ENCODE data around the gene ITLN1.
"Not testable (repeated sequence)": the region's sequence is repeated elsewhere in the genome, so short reads cannot be mapped to it uniquely, and the experiment has no call there.

The ITLN1 gene

GRCh38 chr1:160905617-160905989, 20.6 kb upstream of the ITLN1 start:
- H3K27me3 ChIP-seq: no peaks in the 10 kb centered on the region
- H3K27ac ChIP-seq: no peak overlapping the region
- no peak for TF ChIP-seq Cebpa-rat (IDR thresholded peaks at IDR 0.05)
- no peaks in the 10 kb centered on the region for H3K36me3 ChIP-seq
- no peaks in the 10 kb centered on the region for H4K20me1 ChIP-seq
- H3K4me2 ChIP-seq: no peak overlapping the region
- no peak overlapping the region for H3K9ac ChIP-seq
- peaks cover 7% of the 10 kb centered on the region for H3K9me3 ChIP-seq
- no peak overlapping the region for H3K4me3 ChIP-seq
- 0 out of 2 replicates have a peak, but pooled peaks cover 7% of the 10 kb centered on the region for H3K4me1 ChIP-seq

GRCh38 chr1:160904783-160905616, 20.0 kb upstream of the ITLN1 start:
- no peak overlapping the region for H3K27ac ChIP-seq
- no peak overlapping the region for H3K4me2 ChIP-seq
- H3K27me3 ChIP-seq: no peaks in the 10 kb centered on the region

GRCh38 chr1:160902251-160902650, 17.3 kb upstream of the ITLN1 start:
- not testable (repeated sequence) for H3K4me2 ChIP-seq, H3K9me3 ChIP-seq, H3K27ac ChIP-seq, H4K20me1 ChIP-seq, H3K36me3 ChIP-seq, H3K4me1 ChIP-seq, H3K27me3 ChIP-seq, H3K9ac ChIP-seq, H3K4me3 ChIP-seq

More at GRCh38 chr1:160904783-160905616, 20.0 kb upstream of the ITLN1 start:
- no peak overlapping the region for H3K9ac ChIP-seq
- no peaks in the 10 kb centered on the region for H4K20me1 ChIP-seq
- no peak overlapping the region for H3K4me3 ChIP-seq
- H3K9me3 ChIP-seq: peaks cover 1% of the 10 kb centered on the region
- TF ChIP-seq Cebpa-rat (IDR thresholded peaks at IDR 0.05): no peak
- no peaks in the 10 kb centered on the region for H3K36me3 ChIP-seq
- H3K4me1 ChIP-seq: 0 out of 2 replicates have a peak, but pooled peaks cover 6% of the 10 kb centered on the region

GRCh38 chr1:160901768-160902167, 16.8 kb upstream of the ITLN1 start:
- no peak for TF ChIP-seq Cebpa-rat (IDR thresholded peaks at IDR 0.05)
- Histone ChIP-seq H3K9ac (no peak overlapping the region), H3K9me3 (no peaks in the 10 kb centered on the region), H3K27me3 (no peaks in the 10 kb centered on the region), H3K36me3 (no peaks in the 10 kb centered on the region), H3K27ac (no peak overlapping the region), H3K4me1 (no peaks in the 10 kb centered on the region), H3K4me3 (no peak overlapping the region), H3K4me2 (no peak overlapping the region), H4K20me1 (no peaks in the 10 kb centered on the region)

GRCh38 chr1:160900683-160901082, 15.7 kb upstream of the ITLN1 start:
- H3K27ac ChIP-seq, H3K27me3 ChIP-seq, H4K20me1 ChIP-seq, H3K4me2 ChIP-seq, H3K36me3 ChIP-seq, H3K9ac ChIP-seq, H3K9me3 ChIP-seq, H3K4me1 ChIP-seq, H3K4me3 ChIP-seq: not testable (repeated sequence)

GRCh38 chr1:160894368-160895135, 9.6 kb upstream of the ITLN1 start:
- H3K27me3 ChIP-seq, H3K4me1 ChIP-seq, H3K36me3 ChIP-seq, H3K27ac ChIP-seq, H3K4me3 ChIP-seq, H3K9ac ChIP-seq, H3K4me2 ChIP-seq, H4K20me1 ChIP-seq: not testable (repeated sequence)
- peaks cover 20% of the 10 kb centered on the region for H3K9me3 ChIP-seq

GRCh38 chr1:160891474-160891873, 6.5 kb upstream of the ITLN1 start:
- Histone ChIP-seq H3K27ac (no peak overlapping the region), H3K4me1 (no peaks in the 10 kb centered on the region), H3K9ac (no peak overlapping the region), H3K27me3 (no peaks in the 10 kb centered on the region), H3K4me2 (no peak overlapping the region), H3K9me3 (peaks cover 20% of the 10 kb centered on the region), H3K36me3 (no peaks in the 10 kb centered on the region), H4K20me1 (no peaks in the 10 kb centered on the region), H3K4me3 (no peak overlapping the region)
- TF ChIP-seq Cebpa-rat (IDR thresholded peaks at IDR 0.05): no peak

GRCh38 chr1:160888926-160889325, 3.9 kb upstream of the ITLN1 start:
- H3K4me1 ChIP-seq: no peaks in the 10 kb centered on the region
- H3K9ac ChIP-seq: no peak overlapping the region
- no peaks in the 10 kb centered on the region for H3K27me3 ChIP-seq
- H3K36me3 ChIP-seq: no peaks in the 10 kb centered on the region
- peaks cover 12% of the 10 kb centered on the region for H3K9me3 ChIP-seq
- no peak overlapping the region for H3K4me3 ChIP-seq
- no peak overlapping the region for H3K4me2 ChIP-seq
- H4K20me1 ChIP-seq: no peaks in the 10 kb centered on the region
- TF ChIP-seq Cebpa-rat (IDR thresholded peaks at IDR 0.05): no peak
- no peak overlapping the region for H3K27ac ChIP-seq

- H4K20me1 ChIP-seq: no peaks in the 10 kb centered on the region
- peaks cover 8% of the 10 kb centered on the region for H3K9me3 ChIP-seq
- no peaks in the 10 kb centered on the region for H3K4me1 ChIP-seq
- no peak overlapping the region for H3K9ac ChIP-seq
- no peak overlapping the region for H3K4me3 ChIP-seq
- H3K36me3 ChIP-seq: no peaks in the 10 kb centered on the region
- no peak for TF ChIP-seq Cebpa-rat (IDR thresholded peaks at IDR 0.05)
- H3K4me2 ChIP-seq: no peak overlapping the region
- H3K27ac ChIP-seq: no peak overlapping the region
- no peaks in the 10 kb centered on the region for H3K27me3 ChIP-seq
Measured at GRCh38 chr1:160887071-160887470, 2.1 kb upstream of the ITLN1 start.

- no peak overlapping the region for H3K27ac ChIP-seq
- no peaks in the 10 kb centered on the region for H4K20me1 ChIP-seq
- H3K4me2 ChIP-seq: no peak overlapping the region
- no peak overlapping the region for H3K4me3 ChIP-seq
- no peak for TF ChIP-seq Cebpa-rat (IDR thresholded peaks at IDR 0.05)
- H3K9me3 ChIP-seq: no peaks in the 10 kb centered on the region
- no peaks in the 10 kb centered on the region for H3K36me3 ChIP-seq
- no peak overlapping the region for H3K9ac ChIP-seq
- no peaks in the 10 kb centered on the region for H3K27me3 ChIP-seq
- H3K4me1 ChIP-seq: no peaks in the 10 kb centered on the region
Measured at GRCh38 chr1:160884579-160884978, 401 bp downstream of the ITLN1 start.
